Measurements from ENCODE around the gene RPL15. TPM values are rescaled to one million over a fixed set of nuclear protein-coding genes. Genes with fewer than 3 reads are reported as not detected.

Gene RPL15
- total and polyA plus RNA-seq, 2 of the 8 experiments (the other 6 are each of a cell fraction or from before 2014, with no cell fraction given), result 2,819 to 6,473 TPM

DNA sequence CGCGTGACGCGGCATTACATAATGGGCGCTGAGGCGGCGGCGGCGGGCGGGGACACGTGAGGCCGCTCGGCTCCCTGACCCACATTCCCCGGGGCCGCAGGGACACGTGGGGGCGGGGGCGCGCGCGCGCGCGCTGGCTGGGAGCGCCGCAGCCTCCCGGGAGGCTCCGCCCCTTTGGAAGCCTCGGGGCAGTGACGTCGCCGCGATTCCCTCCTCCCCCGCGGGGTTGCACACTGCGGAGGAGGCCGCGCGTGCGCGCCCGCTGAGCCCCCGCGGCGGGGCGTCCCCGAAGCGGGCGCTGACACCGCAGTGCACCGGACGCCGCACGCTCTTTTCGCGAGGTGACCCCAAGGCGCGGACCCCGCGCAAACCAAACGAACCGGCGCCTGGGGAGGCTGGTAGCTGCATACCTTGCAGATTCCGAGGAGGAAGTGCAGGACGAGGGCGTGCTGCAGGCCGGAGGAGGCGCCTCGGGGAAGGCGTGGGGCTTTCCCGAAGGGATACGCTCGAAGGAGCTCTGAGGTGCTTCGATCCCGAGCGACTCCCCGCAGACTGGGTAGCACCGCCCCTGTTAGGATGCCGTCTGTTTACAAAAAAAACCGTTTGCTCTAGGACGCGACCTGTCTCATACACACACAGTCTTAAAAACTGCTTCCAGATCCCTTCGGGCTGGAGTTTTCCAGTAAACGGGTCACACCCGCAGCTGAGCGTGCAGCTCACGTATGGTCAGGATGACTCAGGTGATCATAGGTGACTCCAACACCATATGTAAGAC, 29.2 kb downstream of the RPL15 start:
- 1% methylated on average over 53 of the region's 87 CpGs; no CpG with 5 or more reads in 1 of the 2 experiments for WGBS, 2 experiments (ENCODE audit: extremely low coverage in 1 of 2, insufficient coverage in 1 of 2, insufficient read length in 1 of 2, insufficient replicate concordance in 2 of 2, low coverage in 1 of 2, low lambda C conversion rate in 2 of 2, missing lambda C conversion rate in 1 of 2)
- peak overlapping the region; percentile 89 to 97 for H3K4me2 ChIP-seq (ENCODE audit: insufficient read depth in 1 of 2, low read depth in 2 of 2, low read length in 2 of 2)
- POLR2A ChIA-PET (ENCODE audit: partially characterized antibody), result interaction anchor here (0.6 to 6.6 kb wide), 20 partner anchors 8 to 863 kb away, joined by 3 to 137 read pairs (median 5); partner anchors contain the start of genes NKIRAS1 and RPL15
- H3K27me3 ChIP-seq (replicated peaks in 1 of 4; ENCODE audit: control insufficient read depth in 3 of 4, extremely low read depth in 1 of 4, insufficient read depth in 3 of 4, low read length in 3 of 4), result no peaks in the 10 kb centered on the region; a peak in 1 of 7 replicates
- H3K36me3 ChIP-seq (ENCODE audit: control insufficient read depth in 2 of 4, insufficient read depth in 4 of 4, low read length in 3 of 4), result no peaks in the 10 kb centered on the region
- no peak overlapping the region for H2AFZ ChIP-seq (ENCODE audit: low read length)
- H3K79me2 ChIP-seq (ENCODE audit: control insufficient read depth in 1 of 2, insufficient read depth in 2 of 2, low read length in 2 of 2), result peaks cover 4 to 44% of the 10 kb centered on the region in 2 experiments; a peak in 3 of 4 replicates
- peak overlapping the region; percentile 91 to 94 (median 92) for H3K4me3 ChIP-seq (ENCODE audit: extremely low read depth in 1 of 4, insufficient read depth in 2 of 4, low read depth in 3 of 4, low read length in 4 of 4)
- peak overlapping the region; percentile 81; the same call in 1 of the 2 replicates for H3K18ac ChIP-seq (ENCODE audit: extremely low read depth, low read length)
- CTCF ChIA-PET (ENCODE audit: partially characterized antibody), result interaction anchor here (0.6 to 2.8 kb wide), 5 partner anchors 12 to 965 kb away, joined by 3 to 8 read pairs (median 3); no protein-coding TSS in a partner anchor
- peak overlapping the region; percentile 75 for H4K91ac ChIP-seq (replicated peaks; ENCODE audit: insufficient read length, low read length)
- H3K4me1 ChIP-seq (replicated peaks in 1 of 4; ENCODE audit: control insufficient read depth in 3 of 4, insufficient read depth in 4 of 4, low read length in 3 of 4), result peaks cover 8 to 17% (median 12%) of the 10 kb centered on the region in 4 experiments; a peak in 6 of 7 replicates
- H2BK5ac ChIP-seq (ENCODE audit: low read depth, low read length), result peak overlapping the region; percentile 72
- H4K8ac ChIP-seq (ENCODE audit: extremely low read depth, insufficient read depth, low read length), result peak overlapping the region; percentile 99
- peak overlapping the region; percentile 34 for H3K56ac ChIP-seq (replicated peaks; ENCODE audit: insufficient read length, low read depth, low read length)
- H2BK20ac ChIP-seq (ENCODE audit: low read length), result no peak overlapping the region
- DNase-seq (ENCODE audit: low read depth in 1 of 2, low spot score in 2 of 2), result peak; percentile 82 to 99
- FAIRE-seq, result peak; percentile 28
- H4K5ac ChIP-seq (ENCODE audit: insufficient read length, low read depth, low read length), result peak overlapping the region; percentile 98
- H2AK5ac ChIP-seq (ENCODE audit: low read depth, low read length), result no peak overlapping the region; the same call in 1 of the 2 replicates
- H3K23me2 ChIP-seq (ENCODE audit: low read depth, low read length), result peaks cover 5% of the 10 kb centered on the region
- H3K9me3 ChIP-seq (ENCODE audit: insufficient read depth in 2 of 2, low read depth in 1 of 2, low read length in 1 of 2), result no peaks in the 10 kb centered on the region
- H3K14ac ChIP-seq (ENCODE audit: insufficient read length), result no peak overlapping the region
- H3K27ac ChIP-seq (ENCODE audit: low read depth, low read length), result peak overlapping the region; percentile 97
- H3K9ac ChIP-seq (replicated peaks in 1 of 4; ENCODE audit: extremely low read depth in 1 of 4, low read depth in 3 of 4, low read length in 3 of 4), result peak overlapping the region; percentile 93 to 100 (median 94)
- H2BK15ac ChIP-seq (ENCODE audit: low read length), result no peak overlapping the region
- peaks cover 0 to 3% of the 10 kb centered on the region in 2 experiments for H4K20me1 ChIP-seq (replicated peaks in 1 of 2; ENCODE audit: control insufficient read depth in 1 of 2, insufficient read depth in 2 of 2, low read length in 2 of 2)
- peak overlapping the region; percentile 41; the same call in 1 of the 2 replicates for H2BK12ac ChIP-seq (ENCODE audit: low read depth, low read length)
- no peak overlapping the region for H3K4ac ChIP-seq (replicated peaks; ENCODE audit: insufficient read length, low read depth, low read length)
- H3K23ac ChIP-seq (ENCODE audit: insufficient read length), result no peak overlapping the region
- H2BK120ac ChIP-seq (replicated peaks; ENCODE audit: low read depth, low read length), result peak overlapping the region; percentile 86
- H3K79me1 ChIP-seq (ENCODE audit: low read depth, low read length), result no peaks in the 10 kb centered on the region
- peak in 1 of 2 experiments; percentile 0; a peak in 1 of 4 replicates for TF ChIP-seq RAD21 (IDR thresholded peaks at IDR 0.05 in 1 of 2, conservative IDR thresholded peaks at IDR 0.05 in 1 of 2; ENCODE audit: low read depth in 2 of 2, low read length in 2 of 2)
- peak; percentile 67 for TF ChIP-seq EGR1 (IDR thresholded peaks at IDR 0.05; ENCODE audit: borderline replicate concordance, low read depth, low read length)
- TF ChIP-seq HDAC2 (IDR thresholded peaks at IDR 0.05; ENCODE audit: borderline replicate concordance in 1 of 2, low read depth in 2 of 2, low read length in 2 of 2), result peak; percentile 45 to 58; a peak in 1 of 4 replicates
- TF ChIP-seq CBX8 (IDR thresholded peaks at IDR 0.05; ENCODE audit: borderline replicate concordance, low read depth, low read length), result no peak
- no peak for TF ChIP-seq CHD1 (IDR thresholded peaks at IDR 0.05; ENCODE audit: low read depth, low read length)
- peak; percentile 75 for TF ChIP-seq PHF8 (conservative IDR thresholded peaks at IDR 0.05; ENCODE audit: low read depth, low read length)
- peak; percentile 97 for TF ChIP-seq ASH2L (IDR thresholded peaks at IDR 0.05; ENCODE audit: low read length)

Measured in H1 (cell line).